GM19239 (cell line): ENCODE measurements around the gene MYCT1.

Experiments used
- DNase-seq: peaks from one replicate; pipeline ENCODE4 v3.0.0; 2011; ENCODE audit warnings: low spot score; ENCODE audit not compliant: insufficient read length
- FAIRE-seq: peaks from 2 replicates; lab custom pipeline; 2011; peaks lifted over from hg19 to GRCh38; lab: Jason Lieb, UNC

The MYCT1 gene

GRCh38 chr6:152720974-152721373 lies 23.3 kb downstream of the MYCT1 start:
- no peak for DNase-seq
- no peak for FAIRE-seq

- FAIRE-seq, result no peak
Measured at GRCh38 chr6:152721956-152722355, 24.3 kb downstream of the MYCT1 start.

DNA sequence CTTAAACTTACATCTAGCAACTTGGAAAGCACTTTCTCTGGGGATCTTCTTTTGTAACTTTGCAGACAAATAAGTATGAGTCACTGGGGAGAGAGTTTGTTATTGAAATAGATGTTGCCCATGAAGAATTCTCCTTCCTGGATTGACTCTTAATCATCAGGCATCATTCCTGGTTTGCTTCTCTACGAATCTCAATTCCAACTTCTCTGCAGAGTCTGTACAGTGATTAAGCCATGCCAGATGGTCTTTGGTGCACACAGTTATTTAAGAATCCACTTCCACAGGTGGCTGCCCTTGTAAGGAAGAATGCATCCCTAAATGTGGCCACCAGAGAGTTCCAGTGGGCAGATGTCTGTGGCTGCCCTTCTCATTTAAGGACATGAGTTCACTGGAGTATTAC lies 25.7 kb downstream of the MYCT1 start:
- no peak for FAIRE-seq
- DNase-seq, result no peak

More at GRCh38 chr6:152721956-152722355, 24.3 kb downstream of the MYCT1 start:
- no peak for DNase-seq

- no peak for DNase-seq
Measured at GRCh38 chr6:152726313-152726712, 28.6 kb downstream of the MYCT1 start.

DNA sequence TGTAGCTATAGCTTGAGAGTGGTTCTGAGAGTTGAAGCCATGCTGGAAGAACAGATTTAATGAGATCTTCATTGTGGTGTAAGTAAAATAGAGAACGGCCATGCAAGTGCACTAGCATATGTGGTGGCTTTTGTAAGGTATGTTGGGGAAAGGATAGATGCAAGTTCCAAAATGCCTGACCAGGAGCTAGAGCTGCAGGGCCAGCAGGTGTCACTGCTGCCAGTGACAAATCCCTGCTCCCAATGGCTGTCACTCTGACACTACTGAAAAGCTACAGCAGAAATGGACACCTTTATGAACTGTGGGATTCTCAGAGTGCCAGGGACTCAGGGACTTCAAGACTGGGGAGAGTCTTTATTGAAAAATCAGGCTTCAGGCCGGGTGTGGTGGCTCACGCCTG lies 29.8 kb downstream of the MYCT1 start:
- no peak for DNase-seq
- no peak for FAIRE-seq

More at GRCh38 chr6:152726313-152726712, 28.6 kb downstream of the MYCT1 start:
- FAIRE-seq, result no peak

GRCh38 chr6:152734630-152735029 lies 36.9 kb downstream of the MYCT1 start:
- FAIRE-seq, result no peak
- no peak for DNase-seq

- FAIRE-seq (no peak), DNase-seq (no peak)
Measured at GRCh38 chr6:152736687-152737273, 39.1 kb downstream of the MYCT1 start.

DNA sequence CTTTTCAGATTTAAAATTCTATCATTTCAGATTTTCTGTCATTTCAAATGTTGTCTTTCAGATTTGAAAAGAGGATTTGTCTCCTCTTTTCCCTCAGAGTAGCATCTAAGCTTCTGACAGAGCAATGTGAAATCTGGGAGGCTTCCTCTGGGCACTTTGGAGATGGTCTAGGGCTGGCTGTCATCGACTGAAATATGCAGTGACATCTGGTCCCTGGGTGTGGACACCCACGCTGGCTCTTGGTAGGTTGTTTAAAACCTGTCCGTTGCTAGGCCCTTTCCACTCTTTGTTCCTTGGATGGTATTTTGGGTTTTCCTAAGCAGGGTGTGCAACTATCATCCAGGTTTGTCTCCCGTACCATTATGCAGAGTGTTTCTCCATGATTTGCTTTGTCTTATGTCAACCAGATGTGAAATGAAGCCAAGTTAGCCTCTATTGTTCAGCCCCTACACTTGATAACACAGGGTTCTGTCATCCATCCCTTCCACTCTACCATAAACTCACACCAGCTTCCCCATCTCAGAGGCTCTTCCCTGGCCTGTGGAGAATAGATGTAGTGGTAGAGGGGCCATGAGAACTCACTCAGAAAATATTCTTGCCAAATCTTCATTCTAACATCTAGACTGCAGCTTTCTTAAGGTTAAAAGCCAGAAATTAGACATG lies 47.9 kb downstream of the MYCT1 start:
- FAIRE-seq (no peak), DNase-seq (no peak)

DNA sequence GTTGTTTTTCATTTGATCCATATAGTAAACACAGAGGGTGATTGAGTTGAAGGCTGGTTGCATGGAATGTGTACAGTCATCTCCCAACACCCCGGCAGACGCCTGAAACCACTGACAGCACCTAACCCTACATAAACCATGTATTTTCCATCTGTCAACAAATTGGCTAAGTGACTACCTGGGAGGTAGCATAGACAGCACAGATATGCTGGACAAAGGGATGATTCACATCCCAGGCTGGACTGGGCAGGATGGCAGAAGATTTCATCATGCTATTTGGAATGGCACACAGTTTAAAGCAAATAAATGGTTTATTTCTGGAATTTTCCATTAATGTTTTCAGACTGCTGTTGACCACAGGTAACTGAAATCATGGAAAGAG lies 48.5 kb downstream of the MYCT1 start:
- FAIRE-seq, result no peak
- DNase-seq, result no peak

- DNase-seq (no peak), FAIRE-seq (no peak)
Measured at GRCh38 chr6:152748843-152749242, 51.1 kb downstream of the MYCT1 start.

GRCh38 chr6:152749336-152749735 lies 51.6 kb downstream of the MYCT1 start:
- DNase-seq (no peak), FAIRE-seq (no peak)

DNA sequence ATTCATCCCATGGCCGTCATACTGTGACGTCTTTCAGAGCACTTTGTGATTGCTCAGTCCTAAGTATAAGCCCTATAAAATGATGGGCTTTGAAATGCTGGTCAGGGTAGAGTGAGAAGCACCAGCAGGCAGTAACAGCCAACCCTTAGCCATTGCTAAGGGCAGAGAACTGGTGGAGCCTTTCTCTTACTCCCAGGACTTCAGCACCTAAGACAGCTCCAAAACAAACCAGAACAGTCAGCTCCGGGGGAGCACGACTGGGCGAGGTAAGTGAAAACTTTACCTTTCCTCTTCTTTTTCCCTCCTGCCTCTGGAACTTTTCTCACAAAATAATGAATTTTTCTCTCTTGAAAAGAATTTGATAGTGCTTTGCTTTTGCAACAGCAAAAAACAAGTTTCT lies 53.0 kb downstream of the MYCT1 start, which contains the start of gene VIP:
TSS of gene VIP (plus strand) at position 104 of the 400 bp plus-strand sequence. CDS start 1,381 bp downstream, outside the sequence.
- FAIRE-seq (no peak), DNase-seq (no peak)

DNA sequence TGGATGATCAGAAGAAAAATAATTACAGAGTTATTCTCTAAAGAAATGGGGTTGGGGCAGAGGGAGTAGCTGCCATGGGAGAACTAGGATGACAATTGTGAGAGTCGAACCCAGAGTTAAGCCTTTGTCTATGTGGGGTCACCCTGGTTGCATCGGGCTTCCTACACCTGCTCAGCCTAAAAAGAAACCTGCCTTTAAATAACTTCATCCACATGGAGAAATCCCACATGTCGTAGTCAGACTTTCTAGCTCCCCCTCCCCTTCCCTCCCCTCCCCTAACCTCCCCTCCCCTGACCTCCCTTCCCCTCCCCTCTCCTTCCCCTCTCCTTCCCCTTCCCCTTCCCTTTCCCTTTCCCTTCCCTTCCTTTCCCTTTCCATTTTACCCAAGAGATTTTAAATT lies 67.6 kb downstream of the MYCT1 start:
- no peak for DNase-seq
- no peak for FAIRE-seq

DNA sequence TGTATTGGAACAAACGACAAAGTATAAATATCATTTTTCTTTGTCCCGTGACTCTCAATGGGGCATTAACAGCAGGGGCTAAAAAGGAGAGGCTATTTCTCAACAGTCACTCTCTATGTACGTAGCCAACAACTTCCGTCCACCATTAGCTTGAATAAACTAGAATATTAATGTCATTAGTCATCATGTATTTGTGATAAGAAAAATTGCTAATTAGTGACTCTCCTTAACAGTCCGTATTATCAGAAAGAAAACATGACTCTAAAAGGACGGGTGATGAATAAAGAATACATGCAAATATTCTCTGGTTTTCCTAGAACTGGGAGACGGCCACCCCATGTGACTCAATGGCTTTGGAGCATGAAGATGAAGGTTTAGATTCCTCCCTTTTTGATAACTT lies 71.5 kb downstream of the MYCT1 start:
- DNase-seq, result no peak

DNA sequence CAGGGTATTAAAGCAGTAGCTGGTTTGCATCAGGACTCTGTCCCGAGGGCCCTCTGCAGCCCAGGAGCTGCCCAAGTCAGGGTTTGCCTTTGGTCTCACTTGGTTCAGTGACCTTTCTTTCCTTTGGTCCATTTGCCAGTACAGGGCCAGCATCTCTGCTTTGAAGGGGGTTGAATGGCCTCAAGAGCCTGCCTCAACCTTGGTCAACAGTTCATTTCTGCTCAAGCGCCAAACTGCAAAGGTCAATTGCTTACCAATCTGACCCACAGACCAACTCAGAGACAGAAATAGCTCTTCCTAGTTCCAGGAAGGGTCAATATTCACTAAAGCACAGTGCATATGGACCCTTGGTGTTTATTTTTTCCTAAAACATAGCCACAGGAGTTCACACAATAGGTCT lies 72.3 kb downstream of the MYCT1 start:
- FAIRE-seq (no peak), DNase-seq (no peak)

More for the DNA sequence above, 71.5 kb downstream of the MYCT1 start:
- FAIRE-seq, result no peak

DNA sequence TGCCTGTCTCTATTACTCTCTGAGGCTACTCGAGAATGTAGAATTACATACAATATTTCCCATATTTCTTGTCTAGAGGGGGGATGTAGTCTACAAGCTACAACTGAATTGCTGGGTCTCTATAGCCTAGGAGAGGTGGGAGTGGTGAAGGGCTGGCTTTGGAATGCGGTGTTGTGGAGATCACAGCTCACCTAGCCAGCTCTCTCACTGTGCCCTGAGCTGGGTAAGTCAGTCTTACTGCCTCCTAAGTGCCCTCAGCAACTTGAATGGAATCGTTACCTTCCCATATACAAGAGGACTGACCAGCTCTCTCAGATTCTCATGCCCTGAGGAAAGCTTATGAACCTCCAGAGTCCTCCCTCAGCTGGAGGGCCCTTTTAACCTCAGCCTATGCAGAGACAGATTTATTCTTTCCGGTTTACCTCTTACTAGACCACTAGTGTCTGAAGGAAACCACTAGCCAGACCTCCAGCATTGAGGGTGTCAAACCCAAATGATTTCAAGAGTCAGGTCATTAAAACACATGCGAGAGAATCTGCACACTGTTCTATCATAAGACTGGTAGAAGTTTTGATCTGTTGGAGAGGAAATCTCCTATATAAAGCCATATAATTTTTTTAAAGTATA lies 73.5 kb downstream of the MYCT1 start:
- DNase-seq, result no peak
- no peak for FAIRE-seq
